OCI-LY3 (cell line): Measurements from ENCODE around the gene HCST.

Experiments used
- H2AFZ ChIP-seq: fragments of 200-600, 300-600 bp; shearing (Covaris generic); 2 replicates; pipeline ENCODE4 v1.6.0; 2014; ENCODE audit warnings: antibody characterized with exemption, low read depth, low read length
- H3K27ac ChIP-seq: fragments of 200-600, 300-600 bp; sonication (generic); 2 replicates; pipeline ENCODE4 v1.5.1; 2014; ENCODE audit warnings: mild to moderate bottlenecking, low read length, moderate library complexity, mixed read lengths
- H3K27me3 ChIP-seq: fragments of 200-600, 300-600 bp; sonication (generic); 2 replicates; pipeline ENCODE4 v1.6.1; 2014; ENCODE audit warnings: low read depth, low read length, mixed read lengths
- H3K36me3 ChIP-seq: fragments of 200-600, 300-600 bp; sonication (generic); replicated peaks from 2 replicates; pipeline ENCODE3; 2014; ENCODE audit warnings: low read depth, low read length, mixed read lengths
- H3K4me1 ChIP-seq: fragments of 300-600, 200-600 bp; sonication (generic); 2 replicates; pipeline ENCODE4 v1.6.1; 2014; ENCODE audit warnings: low read length, mixed read lengths
- H3K4me2 ChIP-seq: fragments of 200-600, 300-600 bp; sonication (generic); 2 replicates; pipeline ENCODE4 v1.6.1; 2014; ENCODE audit warnings: low read length, mixed read lengths
- H3K4me3 ChIP-seq: fragments of 300-600, 200-600 bp; sonication (generic); 2 replicates; pipeline ENCODE4 v1.5.1; 2014; ENCODE audit warnings: antibody characterized with exemption, mild to moderate bottlenecking, low read length, moderate library complexity
- H3K79me2 ChIP-seq: fragments of 300-600, 200-600 bp; shearing (Covaris generic); 2 replicates; pipeline ENCODE4 v1.6.1; 2014; ENCODE audit warnings: mild to moderate bottlenecking, low read length, mixed read lengths
- H3K9ac ChIP-seq: fragments of 300-600, 200-600 bp; shearing (Covaris generic); 2 replicates; pipeline ENCODE4 v1.6.0; 2014; ENCODE audit warnings: mild to moderate bottlenecking, low read length, moderate library complexity
- H3K9me3 ChIP-seq: fragments of 200-600, 300-600 bp; shearing (Covaris generic); 2 replicates; pipeline ENCODE4 v1.6.1; 2014; ENCODE audit warnings: low read length, mixed read lengths; ENCODE audit not compliant: insufficient read depth
- H4K20me1 ChIP-seq: fragments of 200-600, 300-600 bp; sonication (generic); 2 replicates; pipeline ENCODE4 v1.6.1; 2016; ENCODE audit warnings: low read length, mixed read lengths; ENCODE audit not compliant: insufficient read depth
- EZH2phosphoT487 ChIP-seq: fragments of 200-600 bp; shearing (Covaris generic); IDR thresholded peaks from 2 replicates; pipeline ENCODE4 v1.6.1; 2018; ENCODE audit warnings: antibody characterized with exemption, mixed run types, low read depth
- TF ChIP-seq, protein P1 (sequence below): fragments of 200-600, 300-600 bp; sonication (generic); IDR thresholded peaks from 2 replicates; pipeline ENCODE4 v1.5.1; 2014; ENCODE audit warnings: antibody characterized with exemption, low read length, low read depth

The HCST gene

DNA sequence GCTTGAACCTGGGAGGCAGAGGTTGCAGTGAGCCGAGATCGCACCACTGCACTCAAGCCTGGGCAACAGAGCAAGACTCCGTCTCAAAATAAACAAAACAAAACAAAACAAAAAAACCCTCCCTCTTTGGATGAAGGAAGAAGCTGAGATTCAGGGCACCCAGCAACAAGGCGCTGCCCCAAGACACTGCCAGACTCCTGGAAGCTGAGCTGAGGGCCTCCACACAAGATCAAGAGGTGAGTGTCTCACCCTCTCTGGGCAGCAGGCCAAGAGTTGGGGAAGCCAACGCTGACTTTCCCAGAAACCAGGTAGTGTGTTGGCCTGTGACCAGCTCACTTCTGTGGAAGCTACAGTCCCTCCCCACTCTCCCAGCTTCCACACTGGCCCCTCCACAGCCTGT, 9.5 kb downstream of the HCST start:
- Histone ChIP-seq H3K27me3 (no peaks in the 10 kb centered on the region), H3K27ac (no peak overlapping the region)
- TF ChIP-seq EZH2phosphoT487, result no peak
- TF ChIP-seq, protein P1, sequence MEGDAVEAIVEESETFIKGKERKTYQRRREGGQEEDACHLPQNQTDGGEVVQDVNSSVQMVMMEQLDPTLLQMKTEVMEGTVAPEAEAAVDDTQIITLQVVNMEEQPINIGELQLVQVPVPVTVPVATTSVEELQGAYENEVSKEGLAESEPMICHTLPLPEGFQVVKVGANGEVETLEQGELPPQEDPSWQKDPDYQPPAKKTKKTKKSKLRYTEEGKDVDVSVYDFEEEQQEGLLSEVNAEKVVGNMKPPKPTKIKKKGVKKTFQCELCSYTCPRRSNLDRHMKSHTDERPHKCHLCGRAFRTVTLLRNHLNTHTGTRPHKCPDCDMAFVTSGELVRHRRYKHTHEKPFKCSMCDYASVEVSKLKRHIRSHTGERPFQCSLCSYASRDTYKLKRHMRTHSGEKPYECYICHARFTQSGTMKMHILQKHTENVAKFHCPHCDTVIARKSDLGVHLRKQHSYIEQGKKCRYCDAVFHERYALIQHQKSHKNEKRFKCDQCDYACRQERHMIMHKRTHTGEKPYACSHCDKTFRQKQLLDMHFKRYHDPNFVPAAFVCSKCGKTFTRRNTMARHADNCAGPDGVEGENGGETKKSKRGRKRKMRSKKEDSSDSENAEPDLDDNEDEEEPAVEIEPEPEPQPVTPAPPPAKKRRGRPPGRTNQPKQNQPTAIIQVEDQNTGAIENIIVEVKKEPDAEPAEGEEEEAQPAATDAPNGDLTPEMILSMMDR, result no peak

DNA sequence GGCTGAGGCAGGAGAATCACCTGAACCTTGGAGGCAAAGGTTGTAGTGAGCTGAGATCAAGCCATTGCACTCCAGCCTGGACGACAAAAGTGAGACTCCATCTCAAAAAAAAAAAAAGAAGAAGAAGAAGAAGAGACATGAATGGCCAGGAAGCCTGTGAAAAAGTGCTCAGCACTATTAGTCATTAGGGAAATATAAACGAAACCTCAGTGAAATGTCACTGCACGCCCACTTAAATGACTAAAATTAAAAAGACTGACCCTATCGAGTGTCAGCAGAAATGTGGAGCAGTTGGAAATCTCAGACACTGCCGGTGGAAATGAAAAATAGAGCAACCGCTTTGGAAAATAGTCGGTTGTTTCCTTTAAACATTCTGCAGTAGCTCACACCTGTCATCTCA, 11.3 kb downstream of the HCST start:
- no peak for TF ChIP-seq EZH2phosphoT487
- TF ChIP-seq, protein P1, result no peak
- Histone ChIP-seq H2AFZ (peak overlapping the region; percentile 20; the same call in 1 of the 2 replicates), H4K20me1 (no peaks in the 10 kb centered on the region), H3K4me1 (peaks cover 34% of the 10 kb centered on the region), H3K27me3 (no peaks in the 10 kb centered on the region), H3K9ac (no peak overlapping the region), H3K4me2 (peak overlapping the region; percentile 54), H3K79me2 (no peaks in the 10 kb centered on the region), H3K4me3 (no peak overlapping the region), H3K9me3 (no peaks in the 10 kb centered on the region), H3K27ac (no peak overlapping the region), H3K36me3 (no peaks in the 10 kb centered on the region)

More for the DNA sequence above, 9.5 kb downstream of the HCST start:
- Histone ChIP-seq H3K4me2 (no peak overlapping the region), H3K36me3 (no peaks in the 10 kb centered on the region), H2AFZ (no peak overlapping the region), H3K79me2 (no peaks in the 10 kb centered on the region), H3K9ac (no peak overlapping the region), H3K9me3 (no peaks in the 10 kb centered on the region), H3K4me3 (no peak overlapping the region), H3K4me1 (peaks cover 35% of the 10 kb centered on the region), H4K20me1 (no peaks in the 10 kb centered on the region)

DNA sequence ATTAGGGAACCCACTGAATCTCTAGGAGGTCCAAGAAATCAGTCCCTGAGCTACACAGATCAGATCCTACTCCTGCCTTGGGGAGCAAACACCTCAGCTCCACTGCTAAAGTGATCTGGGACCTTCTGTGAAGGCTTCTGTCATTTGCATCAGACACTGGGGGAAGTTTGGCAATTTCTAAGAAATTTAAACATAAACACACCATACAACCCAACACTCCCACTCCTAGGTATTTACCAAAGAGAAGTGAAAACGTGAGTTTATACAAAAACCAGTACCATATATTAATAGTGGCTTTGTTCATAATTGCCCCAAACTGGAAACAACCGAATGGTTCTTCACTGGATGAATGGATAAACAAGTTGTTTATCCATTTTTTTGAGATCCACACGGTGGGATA, 13.1 kb downstream of the HCST start:
- no peaks in the 10 kb centered on the region for H3K9me3 ChIP-seq
- H3K4me1 ChIP-seq, result peaks cover 17% of the 10 kb centered on the region
- H3K27me3 ChIP-seq, result no peaks in the 10 kb centered on the region
- H2AFZ ChIP-seq, result no peak overlapping the region
- peak overlapping the region; percentile 19; the same call in 1 of the 2 replicates for H3K4me2 ChIP-seq
- no peak overlapping the region for H3K9ac ChIP-seq
- no peak overlapping the region for H3K27ac ChIP-seq
- no peak overlapping the region for H3K4me3 ChIP-seq
- H4K20me1 ChIP-seq, result no peaks in the 10 kb centered on the region
- TF ChIP-seq, protein P1, result no peak
- TF ChIP-seq EZH2phosphoT487, result no peak
- no peaks in the 10 kb centered on the region for H3K36me3 ChIP-seq
- no peaks in the 10 kb centered on the region for H3K79me2 ChIP-seq

DNA sequence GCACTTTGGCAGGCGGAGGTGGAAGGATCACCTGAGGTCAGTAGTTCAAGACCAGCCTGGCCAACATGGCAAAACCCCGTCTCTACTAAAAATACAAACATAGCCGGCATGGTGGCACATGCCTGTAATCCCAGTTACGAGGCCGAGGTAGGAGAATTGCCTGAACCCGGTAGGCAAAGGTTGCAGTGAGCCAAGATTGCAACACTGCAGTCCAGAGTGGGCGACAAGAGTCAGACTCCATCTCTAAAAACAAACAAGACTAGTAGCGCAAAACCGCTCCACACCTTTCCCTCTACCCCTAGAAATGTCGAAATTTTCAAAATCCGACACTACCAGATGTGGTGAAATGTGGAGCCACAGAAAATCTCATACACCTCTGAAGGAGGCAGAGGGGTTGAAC, 17.0 kb downstream of the HCST start:
- no peaks in the 10 kb centered on the region for H3K9me3 ChIP-seq
- peaks cover 14% of the 10 kb centered on the region for H3K27me3 ChIP-seq
- no peak overlapping the region for H3K4me2 ChIP-seq
- no peaks in the 10 kb centered on the region for H3K79me2 ChIP-seq
- no peak overlapping the region for H2AFZ ChIP-seq
- no peak overlapping the region for H3K4me3 ChIP-seq
- TF ChIP-seq EZH2phosphoT487, result no peak
- TF ChIP-seq, protein P1, result no peak
- no peak overlapping the region for H3K9ac ChIP-seq
- no peaks in the 10 kb centered on the region for H3K36me3 ChIP-seq
- H4K20me1 ChIP-seq, result no peaks in the 10 kb centered on the region
- H3K27ac ChIP-seq, result no peak overlapping the region
- peaks cover 8% of the 10 kb centered on the region for H3K4me1 ChIP-seq
